CD4-positive, alpha-beta T cell treated with Interleukin-15 for 1 hour (primary cell): ENCODE data around the gene GUCY2D.
A peak's percentile ranks its signal among the peaks of the same experiment; 100 is the strongest.
"Not testable (repeated sequence)": the region's sequence is repeated elsewhere in the genome, so short reads cannot be mapped to it uniquely, and the experiment has no call there.

Experiments used
- DNase-seq: peaks from one replicate; pipeline ENCODE4 v3.0.0-alpha.2; 2020

The GUCY2D gene

GRCh38 chr17:8019166-8019565 is 16.8 kb downstream of the GUCY2D start:
- no peak for DNase-seq

- peak; percentile 43 for DNase-seq
These were observed 17.5 kb downstream of the GUCY2D start for GRCh38 chr17:8019665-8020650.

DNA sequence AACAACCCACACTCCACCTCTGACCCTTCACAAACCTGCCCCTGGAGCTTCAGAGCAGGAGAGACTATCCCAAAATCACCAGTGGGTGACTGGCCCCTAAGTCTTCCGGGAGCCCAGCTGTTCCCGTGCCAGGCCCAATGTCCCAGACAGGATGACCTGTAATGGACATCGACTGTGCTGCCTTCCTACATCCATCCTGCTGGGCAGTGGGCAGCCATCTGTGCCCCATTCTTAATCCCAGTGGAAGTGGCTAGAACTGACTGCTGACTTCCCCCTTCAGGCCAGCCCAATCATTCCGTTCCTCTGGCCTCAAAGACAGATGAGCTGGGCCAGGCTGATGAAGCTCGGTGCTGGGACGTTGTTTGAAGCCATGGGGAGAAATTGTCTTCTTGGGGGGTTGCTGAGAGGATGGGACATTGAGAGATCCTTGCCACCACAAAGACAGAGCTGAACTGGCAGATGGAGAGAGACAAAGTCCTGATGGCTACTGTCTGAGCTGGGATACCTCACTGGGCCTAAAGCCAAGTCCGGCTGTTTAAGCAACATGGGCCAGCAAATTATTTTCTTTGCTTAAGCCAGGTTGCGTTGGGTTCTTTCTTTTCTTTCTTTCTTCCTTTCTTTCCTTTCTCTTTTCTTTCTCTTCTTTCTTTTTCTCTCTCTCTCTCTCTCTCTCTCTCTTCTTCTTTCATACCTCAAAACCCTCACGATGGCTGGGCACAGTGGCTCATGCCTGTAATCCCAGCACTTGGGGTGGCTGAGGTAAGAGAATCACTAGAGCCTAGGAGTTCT is 18.6 kb downstream of the GUCY2D start:
- no peak for DNase-seq

- no peak for DNase-seq
These were observed 19.3 kb downstream of the GUCY2D start for GRCh38 chr17:8021565-8022359.

GRCh38 chr17:8022360-8023003 is 20.1 kb downstream of the GUCY2D start:
- DNase-seq = no peak

GRCh38 chr17:8024161-8024560 is 21.7 kb downstream of the GUCY2D start:
- DNase-seq = not testable (repeated sequence)

GRCh38 chr17:8025176-8025911 is 22.9 kb downstream of the GUCY2D start:
- DNase-seq = no peak

- DNase-seq = no peak
These were observed 26.7 kb downstream of the GUCY2D start for GRCh38 chr17:8029121-8029520.

- no peak for DNase-seq
These were observed 28.8 kb downstream of the GUCY2D start for GRCh38 chr17:8031261-8031661.

- DNase-seq = no peak
These were observed 29.5 kb downstream of the GUCY2D start for GRCh38 chr17:8031950-8032349.

DNA sequence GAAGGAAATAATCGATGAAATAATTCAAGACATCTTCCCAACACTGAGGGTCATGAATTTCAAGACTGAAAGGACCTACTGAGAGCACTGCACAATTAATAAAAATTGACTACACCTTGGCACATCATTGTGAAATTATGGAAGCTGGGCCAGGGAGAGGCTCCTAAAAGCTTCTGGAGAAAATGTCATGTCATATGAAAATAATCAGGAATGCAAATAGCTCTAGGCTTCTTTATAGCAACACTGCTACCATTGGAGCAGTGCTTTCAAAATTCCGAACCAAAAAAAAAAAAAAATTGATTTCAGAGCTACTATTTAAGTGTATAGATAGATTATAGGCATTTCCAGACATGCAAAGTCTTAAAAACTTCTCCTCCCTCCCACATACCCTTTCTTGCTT is 30.0 kb downstream of the GUCY2D start:
- DNase-seq = no peak

DNA sequence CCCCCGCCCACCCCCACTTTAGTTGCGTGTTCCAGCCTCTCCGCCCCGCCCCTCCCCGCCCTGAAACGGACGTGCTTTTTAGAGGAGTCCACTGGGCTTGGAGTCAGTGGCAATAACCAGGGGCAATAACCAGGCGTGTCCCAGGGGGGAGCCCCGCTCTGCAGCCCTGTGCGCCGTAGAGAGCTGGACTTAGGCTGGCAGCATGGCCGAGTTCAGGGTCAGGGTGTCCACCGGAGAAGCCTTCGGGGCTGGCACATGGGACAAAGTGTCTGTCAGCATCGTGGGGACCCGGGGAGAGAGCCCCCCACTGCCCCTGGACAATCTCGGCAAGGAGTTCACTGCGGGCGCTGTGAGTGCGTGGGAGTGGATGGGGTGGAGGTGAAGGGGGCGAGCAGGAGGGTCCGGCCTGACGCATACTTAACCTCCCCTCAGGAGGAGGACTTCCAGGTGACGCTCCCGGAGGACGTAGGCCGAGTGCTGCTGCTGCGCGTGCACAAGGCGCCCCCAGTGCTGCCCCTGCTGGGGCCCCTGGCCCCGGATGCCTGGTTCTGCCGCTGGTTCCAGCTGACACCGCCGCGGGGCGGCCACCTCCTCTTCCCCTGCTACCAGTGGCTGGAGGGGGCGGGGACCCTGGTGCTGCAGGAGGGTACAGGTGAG is 36.7 kb downstream of the GUCY2D start, which contains the start of gene ALOX15B:
Gene ALOX15B, plus strand, starts transcription at position 106 of the 657 bp plus-strand sequence. Its CDS starts 97 bp downstream, at position 203.
- no peak for DNase-seq

GRCh38 chr17:8039611-8040168 is 37.3 kb downstream of the GUCY2D start:
- DNase-seq = no peak

DNA sequence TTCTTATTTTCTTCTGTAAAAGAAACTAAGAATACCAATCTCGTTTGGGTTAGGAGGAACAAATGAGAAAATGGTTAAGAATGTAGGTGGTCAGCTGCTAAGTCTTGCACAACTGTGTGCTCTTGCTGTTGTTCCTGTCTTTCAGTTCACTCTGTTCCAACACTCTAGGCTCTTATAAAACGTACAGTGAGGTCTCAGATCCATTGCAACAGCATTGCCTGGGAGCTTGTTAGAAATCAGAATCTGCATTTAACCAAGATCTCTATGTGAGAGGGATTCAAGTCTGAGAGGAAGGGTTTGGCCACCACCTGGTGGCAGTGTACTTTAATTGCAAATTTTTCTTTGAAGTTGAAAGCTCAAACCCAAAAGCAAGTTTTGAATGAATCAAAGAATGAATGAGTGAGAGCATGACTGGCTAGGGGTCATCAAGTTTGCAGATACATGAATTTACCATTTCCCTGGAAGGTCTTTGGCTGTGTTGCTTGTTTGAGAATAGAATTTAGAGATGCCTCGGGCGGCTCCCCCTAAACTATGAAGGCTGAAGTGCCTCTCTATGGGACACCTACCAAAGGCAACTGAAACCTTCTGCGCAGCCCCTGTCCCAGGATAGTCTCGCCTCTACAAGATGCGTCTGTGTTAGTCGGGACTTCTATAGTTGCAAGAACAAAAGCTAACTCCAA is 39.0 kb downstream of the GUCY2D start:
- peak; percentile 41 for DNase-seq

DNA sequence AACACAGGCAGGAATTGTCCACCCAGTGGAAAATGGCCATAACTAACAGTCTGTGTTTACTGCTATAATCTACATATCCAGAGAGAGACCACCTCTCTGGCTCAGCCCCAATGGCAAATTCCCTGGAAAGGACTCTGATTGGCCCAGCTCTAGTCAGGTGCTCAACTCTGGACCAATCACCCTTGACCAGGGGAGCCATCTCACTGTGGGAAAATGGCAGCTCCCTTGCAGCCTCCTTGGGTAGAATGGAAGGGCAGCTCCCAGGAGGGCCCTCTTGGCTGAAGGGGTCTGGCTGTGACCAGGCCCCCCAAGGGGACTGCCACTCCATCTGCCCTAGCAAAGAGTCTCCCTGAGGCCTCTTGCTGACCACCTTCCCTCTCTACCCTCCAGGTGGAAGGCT is 39.6 kb downstream of the GUCY2D start:
- no peak for DNase-seq

DNA sequence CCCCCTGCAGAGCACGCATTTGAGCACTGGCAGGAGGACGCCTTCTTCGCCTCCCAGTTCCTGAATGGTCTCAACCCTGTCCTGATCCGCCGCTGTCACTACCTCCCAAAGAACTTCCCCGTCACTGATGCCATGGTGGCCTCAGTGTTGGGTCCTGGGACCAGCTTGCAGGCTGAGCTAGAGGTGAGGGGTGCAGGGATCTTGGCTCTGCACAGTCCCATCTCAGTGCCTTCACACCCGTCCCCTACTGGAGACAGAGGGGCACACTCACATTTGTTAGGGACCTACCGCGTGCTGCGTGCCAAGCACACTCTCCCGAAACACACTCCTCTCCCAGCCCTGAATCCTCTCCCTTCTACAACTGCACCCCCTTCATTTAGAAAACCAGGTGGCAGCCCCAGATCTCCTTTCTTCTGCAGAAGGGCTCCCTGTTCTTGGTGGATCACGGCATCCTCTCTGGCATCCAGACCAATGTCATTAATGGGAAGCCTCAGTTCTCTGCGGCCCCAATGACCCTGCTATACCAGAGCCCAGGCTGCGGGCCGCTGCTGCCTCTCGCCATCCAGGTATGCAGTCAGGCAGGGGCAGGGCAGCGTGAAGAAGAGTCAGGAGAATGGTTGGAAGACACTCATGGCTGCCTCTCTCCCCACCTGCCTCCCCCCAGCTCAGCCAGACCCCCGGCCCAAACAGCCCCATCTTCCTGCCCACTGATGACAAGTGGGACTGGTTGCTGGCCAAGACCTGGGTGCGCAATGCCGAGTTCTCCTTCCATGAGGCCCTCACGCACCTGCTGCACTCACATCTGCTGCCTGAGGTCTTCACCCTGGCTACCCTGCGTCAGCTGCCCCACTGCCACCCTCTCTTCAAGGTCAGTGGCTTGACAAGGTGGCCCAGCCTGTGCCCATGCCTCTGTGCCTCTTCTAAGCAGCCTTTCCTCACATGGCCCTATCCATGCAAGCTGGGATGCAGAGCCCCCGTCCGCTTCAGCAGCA is 42.7 kb downstream of the GUCY2D start:
- no peak for DNase-seq

DNA sequence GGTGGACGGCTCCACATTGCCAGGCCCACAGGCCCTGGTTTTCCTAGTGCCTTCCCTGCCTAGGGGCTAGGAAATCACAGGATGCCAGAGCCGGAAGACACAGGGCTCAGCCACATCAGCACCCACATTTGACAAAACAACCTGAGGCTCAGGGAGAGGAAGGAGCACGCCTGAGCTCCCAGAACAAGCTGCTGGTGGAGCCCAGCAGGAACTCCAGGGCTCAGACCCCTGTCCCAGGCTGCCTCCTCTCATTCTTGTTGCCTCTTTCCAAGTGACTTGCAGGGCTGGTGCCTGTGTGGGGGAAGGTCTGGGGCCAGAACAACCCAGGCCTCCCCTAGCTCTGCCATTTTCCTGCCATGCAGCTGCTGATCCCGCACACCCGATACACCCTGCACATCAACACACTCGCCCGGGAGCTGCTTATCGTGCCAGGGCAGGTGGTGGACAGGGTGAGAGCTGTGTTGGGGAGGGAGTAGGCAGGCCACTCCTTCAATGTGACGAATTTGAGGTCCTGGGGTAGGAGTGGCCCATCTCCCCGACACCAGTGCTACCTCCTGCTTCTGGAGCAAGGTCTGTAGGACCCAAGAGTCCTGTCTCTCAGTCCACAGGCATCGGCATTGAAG is 44.0 kb downstream of the GUCY2D start:
- no peak for DNase-seq
